Activated T-helper 17 cell treated with anti-CD3 and anti-CD28 coated beads, Interleukin-2, amount 50 U/mL, for 72 hours (primary cell): Measurements from ENCODE around the gene FAM89B. TPM values are rescaled to one million over a fixed set of nuclear protein-coding genes. Genes with fewer than 3 reads are reported as not detected.
A peak's percentile ranks its signal among the peaks of the same experiment; 100 is the strongest.
"Not testable (repeated sequence)": the region's sequence is repeated elsewhere in the genome, so short reads cannot be mapped to it uniquely, and the experiment has no call there.

Experiments
- ATAC-seq: fragments of 150-1000 bp; cut with Tn5 transposase; replicated peaks from 2 replicates; pipeline ENCODE4 v1.10.0; 2021; ENCODE audit warnings: mild to moderate bottlenecking, moderate library complexity
- H3K27ac Mint-ChIP-seq: one replicate; pipeline ENCODE4 v1.8.0; 2022; ENCODE audit warnings: mixed read lengths
- H3K27me3 Mint-ChIP-seq: one replicate; pipeline ENCODE4 v1.8.0; 2022; ENCODE audit warnings: mixed read lengths
- H3K36me3 Mint-ChIP-seq: one replicate; pipeline ENCODE4 v1.8.0; 2022; ENCODE audit warnings: low read depth, mild to moderate bottlenecking, mixed read lengths
- H3K4me1 Mint-ChIP-seq: one replicate; pipeline ENCODE4 v1.8.0; 2022; ENCODE audit warnings: mixed read lengths
- H3K4me3 Mint-ChIP-seq: one replicate; pipeline ENCODE4 v1.8.0; 2022; ENCODE audit warnings: mild to moderate bottlenecking, mixed read lengths
- H3K9me3 Mint-ChIP-seq: one replicate; pipeline ENCODE4 v1.8.0; 2022; ENCODE audit warnings: mixed read lengths
- total RNA-seq, 2 donors: library from RNA; stranded (reverse); gene quantifications; one replicate each; pipeline ENCODE4 v1.2.3, GENCODE V29; 2022

FAM89B gene
- total RNA-seq, 2 donors from 2014 or later: 39.0 to 42.2 TPM

GRCh38 chr11:65558002-65558929 lies 14.1 kb upstream of the FAM89B start, which contains the start of gene LTBP3:
Gene LTBP3 (minus strand): TSS chr11:65558359. CDS start chr11:65557959, 400 bp downstream.
- peaks cover 46% of the 10 kb centered on the region for H3K4me1 Mint-ChIP-seq
- H3K4me3 Mint-ChIP-seq: peak within 1 kb of the TSS; percentile 82
- H3K27me3 Mint-ChIP-seq: no peaks in the 10 kb centered on the region
- H3K27ac Mint-ChIP-seq: peak within 1 kb of the TSS; percentile 75
- H3K36me3 Mint-ChIP-seq: peaks cover 11% of the 10 kb centered on the region
- ATAC-seq: peak; percentile 48
- no peaks in the 10 kb centered on the region for H3K9me3 Mint-ChIP-seq

- no peak for ATAC-seq
- peaks cover 11% of the 10 kb centered on the region for H3K36me3 Mint-ChIP-seq
- H3K27ac Mint-ChIP-seq: peak overlapping the region; percentile 21
- H3K4me3 Mint-ChIP-seq: peak overlapping the region; percentile 82
- no peaks in the 10 kb centered on the region for H3K27me3 Mint-ChIP-seq
- H3K9me3 Mint-ChIP-seq: no peaks in the 10 kb centered on the region
- H3K4me1 Mint-ChIP-seq: peaks cover 46% of the 10 kb centered on the region
These were observed 13.3 kb upstream of the FAM89B start for GRCh38 chr11:65558930-65559509.

- ATAC-seq: peak; percentile 62
- peaks cover 10% of the 10 kb centered on the region for H3K36me3 Mint-ChIP-seq
- H3K4me1 Mint-ChIP-seq: peaks cover 43% of the 10 kb centered on the region
- peak overlapping the region; percentile 82 for H3K4me3 Mint-ChIP-seq
- no peaks in the 10 kb centered on the region for H3K9me3 Mint-ChIP-seq
- H3K27me3 Mint-ChIP-seq: no peaks in the 10 kb centered on the region
- peak overlapping the region; percentile 21 for H3K27ac Mint-ChIP-seq
These were observed 12.8 kb upstream of the FAM89B start for GRCh38 chr11:65559535-65559934.

- peaks cover 5% of the 10 kb centered on the region for H3K36me3 Mint-ChIP-seq
- H3K27me3 Mint-ChIP-seq: no peaks in the 10 kb centered on the region
- peak; percentile 18 for ATAC-seq
- peak overlapping the region; percentile 21 for H3K27ac Mint-ChIP-seq
- no peaks in the 10 kb centered on the region for H3K9me3 Mint-ChIP-seq
- H3K4me3 Mint-ChIP-seq: peak overlapping the region; percentile 82
- H3K4me1 Mint-ChIP-seq: peaks cover 37% of the 10 kb centered on the region
These were observed 12.3 kb upstream of the FAM89B start for GRCh38 chr11:65559951-65560537.

GRCh38 chr11:65560555-65561418 lies 11.6 kb upstream of the FAM89B start:
- H3K4me3 Mint-ChIP-seq: peak overlapping the region; percentile 82
- no peaks in the 10 kb centered on the region for H3K36me3 Mint-ChIP-seq
- H3K9me3 Mint-ChIP-seq: no peaks in the 10 kb centered on the region
- peaks cover 35% of the 10 kb centered on the region for H3K4me1 Mint-ChIP-seq
- no peak for ATAC-seq
- H3K27me3 Mint-ChIP-seq: no peaks in the 10 kb centered on the region
- peak overlapping the region; percentile 21 for H3K27ac Mint-ChIP-seq

- no peaks in the 10 kb centered on the region for H3K36me3 Mint-ChIP-seq
- no peaks in the 10 kb centered on the region for H3K27me3 Mint-ChIP-seq
- H3K27ac Mint-ChIP-seq: peak overlapping the region; percentile 49
- H3K9me3 Mint-ChIP-seq: no peaks in the 10 kb centered on the region
- no peak overlapping the region for H3K4me3 Mint-ChIP-seq
- ATAC-seq: no peak
- peaks cover 31% of the 10 kb centered on the region for H3K4me1 Mint-ChIP-seq
These were observed 10.3 kb upstream of the FAM89B start for GRCh38 chr11:65562020-65562419.

GRCh38 chr11:65562788-65563187 lies 9.6 kb upstream of the FAM89B start:
- Mint-ChIP-seq H3K9me3 (no peaks in the 10 kb centered on the region), H3K36me3 (peaks cover under 1% of the 10 kb centered on the region), H3K4me1 (peaks cover 31% of the 10 kb centered on the region), H3K4me3 (no peak overlapping the region), H3K27me3 (no peaks in the 10 kb centered on the region), H3K27ac (no peak overlapping the region)
- ATAC-seq: no peak

- Mint-ChIP-seq H3K27ac (no peak overlapping the region), H3K4me3 (peak overlapping the region; percentile 22)
These were observed 8.7 kb upstream of the FAM89B start for GRCh38 chr11:65563601-65564000.

GRCh38 chr11:65564879-65565559 lies 7.3 kb upstream of the FAM89B start:
- Mint-ChIP-seq H3K4me3 (peak overlapping the region; percentile 85), H3K36me3 (peaks cover 22% of the 10 kb centered on the region), H3K27ac (peak overlapping the region; percentile 93), H3K4me1 (peaks cover 34% of the 10 kb centered on the region)
- H3K9me3 Mint-ChIP-seq, ATAC-seq, H3K27me3 Mint-ChIP-seq: not testable (repeated sequence)

More at GRCh38 chr11:65563601-65564000, 8.7 kb upstream of the FAM89B start:
- ATAC-seq: no peak
- Mint-ChIP-seq H3K36me3 (peaks cover 9% of the 10 kb centered on the region), H3K27me3 (no peaks in the 10 kb centered on the region), H3K9me3 (no peaks in the 10 kb centered on the region), H3K4me1 (peaks cover 39% of the 10 kb centered on the region)

- ATAC-seq: peak; percentile 8
- Mint-ChIP-seq H3K36me3 (peaks cover 30% of the 10 kb centered on the region), H3K9me3 (no peaks in the 10 kb centered on the region), H3K27me3 (no peaks in the 10 kb centered on the region), H3K4me1 (peaks cover 26% of the 10 kb centered on the region), H3K4me3 (peak overlapping the region; percentile 85), H3K27ac (peak overlapping the region; percentile 93)
These were observed 6.5 kb upstream of the FAM89B start for GRCh38 chr11:65565624-65566453.

GRCh38 chr11:65569164-65569972 lies 3.0 kb upstream of the FAM89B start:
- Mint-ChIP-seq H3K27me3 (no peaks in the 10 kb centered on the region), H3K27ac (peak overlapping the region; percentile 94), H3K4me3 (peak overlapping the region; percentile 94), H3K36me3 (peaks cover 60% of the 10 kb centered on the region), H3K9me3 (no peaks in the 10 kb centered on the region), H3K4me1 (peaks cover 28% of the 10 kb centered on the region)
- peak; percentile 28 for ATAC-seq
